Stimulated activated naive B cell treated with anti-CD40 and anti-IgM and Interleukin-4, amounts not matched to agents 10 μg/mL and 1 μg/mL and 100 μg/mL, for 72 hours (primary cell): ENCODE data around the gene PGGHG.
"Not testable (repeated sequence)": the region's sequence is repeated elsewhere in the genome, so short reads cannot be mapped to it uniquely, and the experiment has no call there.

Experiments
- ATAC-seq, 2 donors: fragments of 150-1000 bp; cut with Tn5 transposase; replicated peaks; 2 replicates each; pipeline ENCODE4 v1.10.0; 2021; ENCODE audit warnings: moderate library complexity in 1 of 2
- DNase-seq: peaks from one replicate; pipeline ENCODE4 v3.0.0; 2021
- H3K27ac Mint-ChIP-seq: one replicate; pipeline ENCODE4 v1.8.0; 2022; ENCODE audit warnings: mild to moderate bottlenecking, mixed read lengths
- H3K27me3 Mint-ChIP-seq, 2 donors: one replicate each; pipeline ENCODE4 v1.8.0; 2022; ENCODE audit warnings: mixed read lengths in 2 of 2
- H3K36me3 Mint-ChIP-seq, 2 donors: one replicate each; pipeline ENCODE4 v1.8.0; 2022; ENCODE audit warnings: mixed read lengths in 2 of 2, mild to moderate bottlenecking in 1 of 2
- H3K4me1 Mint-ChIP-seq, 2 donors: one replicate each; pipeline ENCODE4 v1.8.0; 2022; ENCODE audit warnings: mixed read lengths in 2 of 2, mild to moderate bottlenecking in 1 of 2
- H3K4me3 Mint-ChIP-seq, 2 donors: one replicate each; pipeline ENCODE4 v1.8.0; 2022; ENCODE audit warnings: mild to moderate bottlenecking in 2 of 2, mixed read lengths in 2 of 2, moderate library complexity in 1 of 2
- H3K9me3 Mint-ChIP-seq, 2 donors: one replicate each; pipeline ENCODE4 v1.8.0; 2022; ENCODE audit warnings: mixed read lengths in 2 of 2, mild to moderate bottlenecking in 1 of 2

The PGGHG gene

GRCh38 chr11:315051-315481 lies 26.1 kb downstream of the PGGHG start:
- no peaks in the 10 kb centered on the region for H3K9me3 Mint-ChIP-seq
- H3K4me1 Mint-ChIP-seq, result peaks cover 35 to 43% of the 10 kb centered on the region in 2 donors
- DNase-seq, result no peak
- H3K27ac Mint-ChIP-seq, result no peak overlapping the region
- H3K36me3 Mint-ChIP-seq, result no peaks in the 10 kb centered on the region
- peaks cover 0 to 8% of the 10 kb centered on the region in 2 donors for H3K27me3 Mint-ChIP-seq
- ATAC-seq, result no peak
- peak overlapping the region in 1 of 2 donors; percentile 17 for H3K4me3 Mint-ChIP-seq

- no peaks in the 10 kb centered on the region for H3K36me3 Mint-ChIP-seq
- ATAC-seq (no peak), DNase-seq (no peak)
- peaks cover 4 to 13% of the 10 kb centered on the region in 2 donors for H3K27me3 Mint-ChIP-seq
- H3K9me3 Mint-ChIP-seq, result no peaks in the 10 kb centered on the region
- peaks cover 39 to 48% of the 10 kb centered on the region in 2 donors for H3K4me1 Mint-ChIP-seq
- no peak overlapping the region for H3K4me3 Mint-ChIP-seq
- H3K27ac Mint-ChIP-seq, result no peak overlapping the region
Observed at GRCh38 chr11:315516-315994, 26.6 kb downstream of the PGGHG start.

- no peak for ATAC-seq
- DNase-seq, result no peak
- H3K4me3 Mint-ChIP-seq, result no peak overlapping the region
- no peak overlapping the region for H3K27ac Mint-ChIP-seq
- H3K9me3 Mint-ChIP-seq, result no peaks in the 10 kb centered on the region
- no peaks in the 10 kb centered on the region for H3K36me3 Mint-ChIP-seq
- peaks cover 40 to 53% of the 10 kb centered on the region in 2 donors for H3K4me1 Mint-ChIP-seq
- H3K27me3 Mint-ChIP-seq, result peaks cover 6 to 16% of the 10 kb centered on the region in 2 donors
Observed at GRCh38 chr11:316031-316701, 27.2 kb downstream of the PGGHG start.

- Mint-ChIP-seq H3K9me3 (no peaks in the 10 kb centered on the region), H3K4me3 (no peak overlapping the region), H3K4me1 (peaks cover 39 to 50% of the 10 kb centered on the region in 2 donors), H3K36me3 (no peaks in the 10 kb centered on the region), H3K27me3 (peaks cover 6 to 16% of the 10 kb centered on the region in 2 donors), H3K27ac (no peak overlapping the region)
- ATAC-seq (no peak), DNase-seq (no peak)
Observed at GRCh38 chr11:316891-317301, 28.0 kb downstream of the PGGHG start.

GRCh38 chr11:317668-318404 lies 28.9 kb downstream of the PGGHG start:
- Mint-ChIP-seq H3K4me3 (peak overlapping the region in 1 of 2 donors; percentile 17), H3K4me1 (peaks cover 34 to 44% of the 10 kb centered on the region in 2 donors), H3K27me3 (peaks cover 6 to 16% of the 10 kb centered on the region in 2 donors)
- H3K9me3 Mint-ChIP-seq, DNase-seq, H3K36me3 Mint-ChIP-seq, H3K27ac Mint-ChIP-seq: not testable (repeated sequence)
- ATAC-seq, result peak in 1 of 2 donors; percentile 26

GRCh38 chr11:318405-319120 lies 29.6 kb downstream of the PGGHG start:
- H3K9me3 Mint-ChIP-seq, DNase-seq, H3K36me3 Mint-ChIP-seq, H3K27ac Mint-ChIP-seq: not testable (repeated sequence)
- Mint-ChIP-seq H3K4me1 (peaks cover 28 to 36% of the 10 kb centered on the region in 2 donors), H3K27me3 (peaks cover 6 to 16% of the 10 kb centered on the region in 2 donors), H3K4me3 (peak overlapping the region in 1 of 2 donors; percentile 37)
- ATAC-seq, result peak; percentile 61 to 73

GRCh38 chr11:319121-319887 lies 30.4 kb downstream of the PGGHG start:
- H3K36me3 Mint-ChIP-seq, H3K9me3 Mint-ChIP-seq, DNase-seq: not testable (repeated sequence)
- Mint-ChIP-seq H3K27ac (peak overlapping the region; percentile 14), H3K4me3 (peak overlapping the region; percentile 48 to 52), H3K27me3 (peaks cover 6 to 16% of the 10 kb centered on the region in 2 donors), H3K4me1 (peaks cover 21 to 29% of the 10 kb centered on the region in 2 donors)
- ATAC-seq, result peak; percentile 39 to 45

- Mint-ChIP-seq H3K27me3 (peaks cover 6 to 16% of the 10 kb centered on the region in 2 donors), H3K4me3 (peak overlapping the region; percentile 48 to 52), H3K4me1 (peaks cover 22 to 29% of the 10 kb centered on the region in 2 donors)
- not testable (repeated sequence) for H3K36me3 Mint-ChIP-seq, H3K9me3 Mint-ChIP-seq, DNase-seq, H3K27ac Mint-ChIP-seq, ATAC-seq
Observed at GRCh38 chr11:319888-320273, 31.0 kb downstream of the PGGHG start.

GRCh38 chr11:324156-324555 lies 35.2 kb downstream of the PGGHG start:
- Mint-ChIP-seq H3K4me3 (no peak overlapping the region), H3K27me3 (peaks cover 6 to 16% of the 10 kb centered on the region in 2 donors), H3K9me3 (no peaks in the 10 kb centered on the region), H3K36me3 (no peaks in the 10 kb centered on the region), H3K27ac (no peak overlapping the region), H3K4me1 (peaks cover 34 to 52% of the 10 kb centered on the region in 2 donors)
- ATAC-seq, result no peak
- DNase-seq, result no peak

GRCh38 chr11:324593-325517 lies 35.9 kb downstream of the PGGHG start:
- not testable (repeated sequence) for H3K36me3 Mint-ChIP-seq, DNase-seq, H3K27ac Mint-ChIP-seq, H3K27me3 Mint-ChIP-seq, ATAC-seq, H3K9me3 Mint-ChIP-seq, H3K4me3 Mint-ChIP-seq
- H3K4me1 Mint-ChIP-seq, result peaks cover 35 to 54% of the 10 kb centered on the region in 2 donors

- H3K27ac Mint-ChIP-seq, result peak overlapping the region; percentile 98
- no peak for DNase-seq
- H3K36me3 Mint-ChIP-seq, result no peaks in the 10 kb centered on the region
- peak overlapping the region in 1 of 2 donors; percentile 44 for H3K4me3 Mint-ChIP-seq
- ATAC-seq, result no peak
- H3K9me3 Mint-ChIP-seq, result no peaks in the 10 kb centered on the region
- no peaks in the 10 kb centered on the region for H3K27me3 Mint-ChIP-seq
- H3K4me1 Mint-ChIP-seq, result peaks cover 34 to 54% of the 10 kb centered on the region in 2 donors
Observed at GRCh38 chr11:325796-326591, 37.1 kb downstream of the PGGHG start.

- H3K27ac Mint-ChIP-seq, result peak overlapping the region; percentile 98
- peaks cover 37 to 56% of the 10 kb centered on the region in 2 donors for H3K4me1 Mint-ChIP-seq
- H3K9me3 Mint-ChIP-seq, result no peaks in the 10 kb centered on the region
- peak overlapping the region; percentile 44 to 66 for H3K4me3 Mint-ChIP-seq
- no peaks in the 10 kb centered on the region for H3K27me3 Mint-ChIP-seq
- H3K36me3 Mint-ChIP-seq, result no peaks in the 10 kb centered on the region
- ATAC-seq (peak; percentile 7 to 8), DNase-seq (no peak)
Observed at GRCh38 chr11:326592-326841, 37.6 kb downstream of the PGGHG start.
